HCT116 (cell line): Measurements from ENCODE around the gene COA8. TPM values are rescaled to one million over a fixed set of nuclear protein-coding genes. Genes with fewer than 3 reads are reported as not detected.

Experiments used
- ATAC-seq: fragments of 200-7000 bp; cut with Tn5 transposase; 2 replicates; pipeline ENCODE4 v1.9.1; 2020; ENCODE audit warnings: mild to moderate bottlenecking, moderate library complexity
- BruUV-seq: library from RNA; stranded (reverse); fragments of 400-500 nt; replicated peaks from 2 replicates; lab custom pipeline; 2021; lab: Mats Ljungman, UMichigan
- CTCF ChIA-PET: fragments of 300-600 bp; sonication (Branson Sonifier 250); formaldehyde crosslinking; loops from one replicate; lab custom pipeline; 2021; ENCODE audit warnings: antibody characterized with exemption; lab: Charles Lee
- POLR2A ChIA-PET: fragments of 300-600, 350-600 bp; sonication (Branson Sonifier 250); formaldehyde crosslinking; loops from one replicate; lab custom pipeline; 2021; ENCODE audit warnings: antibody characterized with exemption; lab: Charles Lee
- RAD21 ChIA-PET, 2 experiments: fragments of 300-600 bp; sonication (Branson Sonifier 250); formaldehyde crosslinking; loops; one replicate each; lab custom pipeline; 2023; ENCODE audit warnings: low total read pairs in 2 of 2; ENCODE audit not compliant: uncharacterized antibody in 2 of 2, unreplicated experiment in 2 of 2, low non-redundant PET in 1 of 2; lab: Charles Lee
- DNase-seq: peaks from one replicate; pipeline ENCODE4 v3.0.0-alpha.2; 2010; ENCODE audit warnings: low read depth, low spot score
- H2AFZ ChIP-seq: fragments of 200-600 bp; shearing (Covaris generic), sonication (generic); 2 replicates; pipeline ENCODE4 v1.6.1; 2017; ENCODE audit warnings: low read depth, mixed run types, mixed read lengths, antibody characterized with exemption, low read length; ENCODE audit not compliant: poor library complexity, severe bottlenecking
- H3K27ac ChIP-seq: 2 replicates; pipeline ENCODE4 v1.5.1; 2012; ENCODE audit warnings: low read depth, low read length
- H3K27me3 ChIP-seq: fragments of 200-600 bp; sonication (generic); 2 replicates; pipeline ENCODE4 v1.6.1; 2016; ENCODE audit warnings: mixed run types, low read length, mixed read lengths; ENCODE audit not compliant: insufficient read depth
- H3K36me3 ChIP-seq, 2 experiments: fragments of 200-500 bp in 1 of 2; fragments of 200-600 bp in 1 of 2; sonication (Bioruptor generic) in 1 of 2; sonication (generic) in 1 of 2; 2 replicates each; pipeline versions ENCODE4 v1.5.1 to v1.6.1; 2014 to 2016; ENCODE audit warnings: low read length in 2 of 2, inconsistent platforms in 1 of 2, mixed read lengths in 1 of 2, mixed run types in 1 of 2; ENCODE audit not compliant: insufficient read depth in 2 of 2, control insufficient read depth in 1 of 2
- H3K4me1 ChIP-seq, 2 experiments: fragments of 200-600 bp in 1 of 2; sonication (generic) in 1 of 2; 2 replicates each; pipeline versions ENCODE4 v1.5.1 to v1.6.1; 2012 to 2017; ENCODE audit warnings: low read length in 2 of 2, inconsistent platforms in 1 of 2, mild to moderate bottlenecking in 1 of 2, mixed read lengths in 1 of 2, mixed run types in 1 of 2, moderate library complexity in 1 of 2; ENCODE audit not compliant: insufficient read depth in 2 of 2, control insufficient read depth in 1 of 2
- H3K4me2 ChIP-seq: fragments of 200-600 bp; sonication (generic); 2 replicates; pipeline ENCODE4 v1.6.1; 2017; ENCODE audit warnings: mixed run types, low read length, mixed read lengths
- H3K4me3 ChIP-seq, 2 experiments: fragments of 200-600 bp in 1 of 2; sonication (generic) in 1 of 2; replicated peaks in 1 of 2; 2 replicates each; pipeline ENCODE4 v1.5.1; 2011 to 2016; ENCODE audit warnings: low read length in 2 of 2, control low read depth in 1 of 2, low read depth in 1 of 2, mild to moderate bottlenecking in 1 of 2, mixed read lengths in 1 of 2, mixed run types in 1 of 2
- H3K79me2 ChIP-seq: fragments of 200-600 bp; sonication (generic); 2 replicates; pipeline ENCODE4 v1.6.1; 2017; ENCODE audit warnings: mild to moderate bottlenecking, mixed run types, low read length, moderate library complexity, mixed read lengths; ENCODE audit not compliant: insufficient read depth
- H3K9ac ChIP-seq: fragments of 200-600 bp; sonication (generic); 2 replicates; pipeline ENCODE4 v1.6.1; 2016; ENCODE audit warnings: low read length, mixed read lengths
- H3K9me2 ChIP-seq: fragments of 200-600 bp; sonication (generic), shearing (Covaris generic); 2 replicates; pipeline ENCODE4 v1.6.1; 2017; ENCODE audit warnings: mixed run types, mild to moderate bottlenecking, moderate library complexity; ENCODE audit not compliant: insufficient read depth
- H3K9me3 ChIP-seq, 2 experiments: fragments of 200-500 bp in 1 of 2; fragments of 200-600 bp in 1 of 2; sonication (Bioruptor generic) in 1 of 2; sonication (generic) in 1 of 2; 2 replicates each; pipeline ENCODE4 v1.6.1; 2014 to 2017; ENCODE audit warnings: low read length in 2 of 2, mixed read lengths in 2 of 2, inconsistent platforms in 1 of 2, low read depth in 1 of 2, mild to moderate bottlenecking in 1 of 2, mixed run types in 1 of 2, moderate library complexity in 1 of 2; ENCODE audit not compliant: control insufficient read depth in 1 of 2, insufficient read depth in 1 of 2
- H4K20me1 ChIP-seq: fragments of 200-600 bp; sonication (generic), shearing (Covaris generic); 2 replicates; pipeline ENCODE4 v1.6.1; 2017; ENCODE audit warnings: mixed run types, mild to moderate bottlenecking, moderate library complexity; ENCODE audit not compliant: insufficient read depth
- CBX3 ChIP-seq: IDR thresholded peaks from 2 replicates; pipeline ENCODE4 v1.6.1; 2012; ENCODE audit warnings: low read depth
- CEBPB ChIP-seq: IDR thresholded peaks from 2 replicates; pipeline ENCODE4 v1.6.1; 2012; ENCODE audit warnings: low read depth
- EGR1 ChIP-seq: IDR thresholded peaks from 2 replicates; pipeline ENCODE4 v1.6.1; 2012; ENCODE audit warnings: low read depth
- EZH2 ChIP-seq: fragments of 200-600 bp; sonication (generic); IDR thresholded peaks from 2 replicates; pipeline ENCODE4 v1.6.1; 2017; ENCODE audit warnings: antibody characterized with exemption, mixed run types
- JUND ChIP-seq: IDR thresholded peaks from 2 replicates; pipeline ENCODE4 v1.6.1; 2012
- POLR2AphosphoS5 ChIP-seq: IDR thresholded peaks from 2 replicates; pipeline ENCODE4 v1.6.1; 2011; ENCODE audit warnings: mild to moderate bottlenecking, low read depth, low read length, moderate library complexity
- RAD21 ChIP-seq: IDR thresholded peaks from 2 replicates; pipeline ENCODE4 v1.6.1; 2012; ENCODE audit warnings: low read depth, mild to moderate bottlenecking
- SIN3A ChIP-seq: IDR thresholded peaks from 2 replicates; pipeline ENCODE4 v1.6.1; 2012; ENCODE audit warnings: low read depth
- SP1 ChIP-seq: IDR thresholded peaks from 2 replicates; pipeline ENCODE4 v1.6.1; 2012; ENCODE audit warnings: low read depth
- SRF ChIP-seq: IDR thresholded peaks from 2 replicates; pipeline ENCODE4 v1.6.1; 2012; ENCODE audit warnings: low read depth
- ZNF274 ChIP-seq: fragments of 200-500 bp; sonication (Bioruptor generic); IDR thresholded peaks from 2 replicates; pipeline ENCODE4 v1.6.1; 2014; ENCODE audit warnings: mild to moderate bottlenecking, low read depth, low read length, inconsistent platforms
- intact Hi-C: fragments of 100-400 bp; cut with micrococcal nuclease; formaldehyde crosslinking; loops from 2 replicates; pipeline ENCODE4 v1.10.0; 2022
- total RNA-seq: library from RNA; stranded (reverse); gene quantifications from one replicate; pipeline ENCODE4 v1.2.1, GENCODE V29; 2021; ENCODE audit not compliant: unreplicated experiment
- TF ChIP-seq, protein P1 (sequence below): IDR thresholded peaks from 2 replicates; pipeline ENCODE4 v1.6.1; 2012
- TF ChIP-seq, protein P2 (sequence below), 3 experiments: fragments of 200-600 bp in 1 of 3; sonication (generic) in 1 of 3; IDR thresholded peaks in 2 of 3; conservative IDR thresholded peaks in 1 of 3; 2 replicates each; pipeline ENCODE4 v1.5.1; 2012 to 2017; ENCODE audit warnings: low read depth in 2 of 3, low read length in 2 of 3, antibody characterized with exemption in 1 of 3, borderline replicate concordance in 1 of 3, control low read depth in 1 of 3, mild to moderate bottlenecking in 1 of 3, mixed read lengths in 1 of 3, mixed run types in 1 of 3, moderate library complexity in 1 of 3; ENCODE audit not compliant: insufficient read depth in 1 of 3
- TF ChIP-seq, protein P3 (sequence below): IDR thresholded peaks from 2 replicates; pipeline ENCODE4 v1.6.1; 2012; ENCODE audit warnings: low read depth

COA8 gene
- total RNA-seq, 1 experiment from 2014 or later: 29.4 TPM

GRCh38 chr14:103627073-103628025 lies 64.6 kb downstream of the COA8 start:
- intact Hi-C loops: no loop called here
- Histone ChIP-seq H2AFZ (no peak overlapping the region), H3K4me1 (peaks cover 35 to 66% of the 10 kb centered on the region in 2 experiments), H3K79me2 (peaks cover 34% of the 10 kb centered on the region), H3K36me3 (no peaks in the 10 kb centered on the region), H4K20me1 (peaks cover 14% of the 10 kb centered on the region; the same call in 1 of the 2 replicates), H3K9ac (peak overlapping the region; percentile 95), H3K4me3 (peak overlapping the region in 1 of 2 experiments; percentile 67; a peak in 3 of 4 replicates), H3K9me3 (no peaks in the 10 kb centered on the region), H3K4me2 (peak overlapping the region; percentile 99), H3K9me2 (no peaks in the 10 kb centered on the region), H3K27me3 (no peaks in the 10 kb centered on the region), H3K27ac (peak overlapping the region; percentile 85)
- ChIA-PET POLR2A (interaction anchor here (0.7 kb wide), 1 partner anchor 40 kb away, joined by 3 read pairs; no protein-coding TSS in a partner anchor), CTCF (no interaction called here), RAD21 (interaction anchor here in 1 of 2 experiments (0.6 kb wide), 1 partner anchor 9 kb away, joined by 4 read pairs; no protein-coding TSS in a partner anchor)
- no TSS peak for BruUV-seq
- no peak for ATAC-seq
- no peak for TF ChIP-seq SRF
- TF ChIP-seq CEBPB: no peak
- no peak for TF ChIP-seq POLR2AphosphoS5
- no peak for TF ChIP-seq SIN3A
- TF ChIP-seq EGR1: no peak
- no peak for TF ChIP-seq CBX3
- no peak for TF ChIP-seq EZH2
- TF ChIP-seq, protein P1, sequence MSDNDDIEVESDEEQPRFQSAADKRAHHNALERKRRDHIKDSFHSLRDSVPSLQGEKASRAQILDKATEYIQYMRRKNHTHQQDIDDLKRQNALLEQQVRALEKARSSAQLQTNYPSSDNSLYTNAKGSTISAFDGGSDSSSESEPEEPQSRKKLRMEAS: no peak
- TF ChIP-seq RAD21: no peak
- TF ChIP-seq SP1: no peak
- TF ChIP-seq, protein P2, sequence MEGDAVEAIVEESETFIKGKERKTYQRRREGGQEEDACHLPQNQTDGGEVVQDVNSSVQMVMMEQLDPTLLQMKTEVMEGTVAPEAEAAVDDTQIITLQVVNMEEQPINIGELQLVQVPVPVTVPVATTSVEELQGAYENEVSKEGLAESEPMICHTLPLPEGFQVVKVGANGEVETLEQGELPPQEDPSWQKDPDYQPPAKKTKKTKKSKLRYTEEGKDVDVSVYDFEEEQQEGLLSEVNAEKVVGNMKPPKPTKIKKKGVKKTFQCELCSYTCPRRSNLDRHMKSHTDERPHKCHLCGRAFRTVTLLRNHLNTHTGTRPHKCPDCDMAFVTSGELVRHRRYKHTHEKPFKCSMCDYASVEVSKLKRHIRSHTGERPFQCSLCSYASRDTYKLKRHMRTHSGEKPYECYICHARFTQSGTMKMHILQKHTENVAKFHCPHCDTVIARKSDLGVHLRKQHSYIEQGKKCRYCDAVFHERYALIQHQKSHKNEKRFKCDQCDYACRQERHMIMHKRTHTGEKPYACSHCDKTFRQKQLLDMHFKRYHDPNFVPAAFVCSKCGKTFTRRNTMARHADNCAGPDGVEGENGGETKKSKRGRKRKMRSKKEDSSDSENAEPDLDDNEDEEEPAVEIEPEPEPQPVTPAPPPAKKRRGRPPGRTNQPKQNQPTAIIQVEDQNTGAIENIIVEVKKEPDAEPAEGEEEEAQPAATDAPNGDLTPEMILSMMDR (IDR thresholded peaks at IDR 0.05 in 2 of 3, conservative IDR thresholded peaks at IDR 0.05 in 1 of 3; ENCODE audit: borderline replicate concordance in 1 of 3, insufficient read depth in 1 of 3, low read depth in 2 of 3, low read length in 2 of 3): no peak
- TF ChIP-seq, protein P3, sequence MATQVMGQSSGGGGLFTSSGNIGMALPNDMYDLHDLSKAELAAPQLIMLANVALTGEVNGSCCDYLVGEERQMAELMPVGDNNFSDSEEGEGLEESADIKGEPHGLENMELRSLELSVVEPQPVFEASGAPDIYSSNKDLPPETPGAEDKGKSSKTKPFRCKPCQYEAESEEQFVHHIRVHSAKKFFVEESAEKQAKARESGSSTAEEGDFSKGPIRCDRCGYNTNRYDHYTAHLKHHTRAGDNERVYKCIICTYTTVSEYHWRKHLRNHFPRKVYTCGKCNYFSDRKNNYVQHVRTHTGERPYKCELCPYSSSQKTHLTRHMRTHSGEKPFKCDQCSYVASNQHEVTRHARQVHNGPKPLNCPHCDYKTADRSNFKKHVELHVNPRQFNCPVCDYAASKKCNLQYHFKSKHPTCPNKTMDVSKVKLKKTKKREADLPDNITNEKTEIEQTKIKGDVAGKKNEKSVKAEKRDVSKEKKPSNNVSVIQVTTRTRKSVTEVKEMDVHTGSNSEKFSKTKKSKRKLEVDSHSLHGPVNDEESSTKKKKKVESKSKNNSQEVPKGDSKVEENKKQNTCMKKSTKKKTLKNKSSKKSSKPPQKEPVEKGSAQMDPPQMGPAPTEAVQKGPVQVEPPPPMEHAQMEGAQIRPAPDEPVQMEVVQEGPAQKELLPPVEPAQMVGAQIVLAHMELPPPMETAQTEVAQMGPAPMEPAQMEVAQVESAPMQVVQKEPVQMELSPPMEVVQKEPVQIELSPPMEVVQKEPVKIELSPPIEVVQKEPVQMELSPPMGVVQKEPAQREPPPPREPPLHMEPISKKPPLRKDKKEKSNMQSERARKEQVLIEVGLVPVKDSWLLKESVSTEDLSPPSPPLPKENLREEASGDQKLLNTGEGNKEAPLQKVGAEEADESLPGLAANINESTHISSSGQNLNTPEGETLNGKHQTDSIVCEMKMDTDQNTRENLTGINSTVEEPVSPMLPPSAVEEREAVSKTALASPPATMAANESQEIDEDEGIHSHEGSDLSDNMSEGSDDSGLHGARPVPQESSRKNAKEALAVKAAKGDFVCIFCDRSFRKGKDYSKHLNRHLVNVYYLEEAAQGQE: no peak
- no peak for TF ChIP-seq ZNF274
- no peak for TF ChIP-seq JUND
- no peak for DNase-seq
